Measurements from ENCODE around the gene LRRC8A. TPM values are rescaled to one million over a fixed set of nuclear protein-coding genes. Genes with fewer than 3 reads are reported as not detected.

The LRRC8A gene
- polyA plus RNA-seq, 1 donor from 2014 or later = 11.6 TPM

DNA sequence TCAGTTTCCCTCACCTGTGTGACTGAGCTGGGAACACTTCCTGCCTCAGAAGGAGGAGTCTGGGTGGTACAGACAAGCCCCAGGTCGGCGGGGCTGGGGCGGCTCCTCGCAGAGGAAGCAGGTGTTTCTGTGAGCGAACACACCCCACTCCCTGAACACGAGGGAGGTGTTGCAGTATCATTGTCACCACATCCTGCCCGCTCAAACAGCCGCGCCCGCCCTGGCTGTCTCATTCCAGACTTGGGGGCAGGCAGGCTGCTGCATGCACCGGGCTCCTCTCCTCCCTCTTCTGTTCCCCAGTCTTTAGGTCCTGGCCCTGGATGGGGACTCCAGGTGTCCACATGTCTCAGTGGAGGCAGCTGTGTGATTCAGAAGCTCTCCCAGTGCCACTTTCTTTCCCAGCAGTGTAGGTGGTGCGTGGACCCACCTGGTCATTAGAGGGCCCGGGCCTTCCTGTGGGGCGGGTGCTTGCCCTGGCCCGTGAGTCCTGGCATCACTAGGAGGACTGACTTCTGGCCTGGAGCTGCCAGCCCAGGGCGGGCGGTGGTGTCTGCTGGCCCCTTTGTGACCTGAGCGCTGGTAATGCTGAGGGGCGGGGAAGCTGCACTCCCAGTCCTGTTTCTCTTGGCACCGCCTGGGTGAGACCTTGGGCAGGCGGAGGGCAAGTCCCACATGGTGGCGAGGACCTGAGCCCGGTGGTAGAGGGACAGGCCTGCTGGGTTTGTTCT is 20.6 kb downstream of the LRRC8A start:
- Histone ChIP-seq H3K9ac (ENCODE audit: low read length) (no peak overlapping the region), H3K79me2 (replicated peaks; ENCODE audit: insufficient read depth, low read length) (no peaks in the 10 kb centered on the region)

GRCh38 chr9:128903079-128903461 is 21.1 kb downstream of the LRRC8A start:
- Histone ChIP-seq H3K4me2 (ENCODE audit: low read length) (no peak overlapping the region), H3K36me3 (ENCODE audit: insufficient read depth, low read length) (no peaks in the 10 kb centered on the region)
- TF ChIP-seq RAD21 (conservative IDR thresholded peaks at IDR 0.05) (no peak), SMC3 (conservative IDR thresholded peaks at IDR 0.05; ENCODE audit: poor library complexity) (no peak), MXI1 (conservative IDR thresholded peaks at IDR 0.05; ENCODE audit: poor library complexity, severe bottlenecking) (no peak), REST (IDR thresholded peaks at IDR 0.05; ENCODE audit: borderline replicate concordance) (no peak), EZH2 (IDR thresholded peaks at IDR 0.05; ENCODE audit: borderline replicate concordance, insufficient read depth, low read length, poor library complexity, severe bottlenecking) (no peak), TAF1 (IDR thresholded peaks at IDR 0.05; ENCODE audit: low read depth) (no peak), EP300 (conservative IDR thresholded peaks at IDR 0.05; ENCODE audit: poor library complexity, severe bottlenecking) (no peak), POLR2AphosphoS5 (IDR thresholded peaks at IDR 0.05) (no peak)

More for the DNA sequence above, 20.6 kb downstream of the LRRC8A start:
- H3K4me2 ChIP-seq (ENCODE audit: low read length) = no peak overlapping the region
- no peaks in the 10 kb centered on the region for H3K27me3 ChIP-seq (ENCODE audit: insufficient read depth, low read depth, low read length)
- no peaks in the 10 kb centered on the region for H3K36me3 ChIP-seq (ENCODE audit: insufficient read depth, low read length)
- no peak overlapping the region for H3K4me3 ChIP-seq (ENCODE audit: low read length)
- H2AFZ ChIP-seq (ENCODE audit: low read depth, low read length) = no peak overlapping the region
- no peaks in the 10 kb centered on the region for H4K20me1 ChIP-seq (ENCODE audit: insufficient read depth)
- TF ChIP-seq POLR2AphosphoS5 (IDR thresholded peaks at IDR 0.05) (no peak), MXI1 (conservative IDR thresholded peaks at IDR 0.05; ENCODE audit: poor library complexity, severe bottlenecking) (no peak), TAF1 (IDR thresholded peaks at IDR 0.05; ENCODE audit: low read depth) (no peak), EZH2 (IDR thresholded peaks at IDR 0.05; ENCODE audit: borderline replicate concordance, insufficient read depth, low read length, poor library complexity, severe bottlenecking) (no peak), CTCF (IDR thresholded peaks at IDR 0.05; ENCODE audit: poor library complexity, severe bottlenecking) (no peak), EP300 (conservative IDR thresholded peaks at IDR 0.05; ENCODE audit: poor library complexity, severe bottlenecking) (no peak), SMC3 (conservative IDR thresholded peaks at IDR 0.05; ENCODE audit: poor library complexity) (no peak), REST (IDR thresholded peaks at IDR 0.05; ENCODE audit: borderline replicate concordance) (no peak), RAD21 (conservative IDR thresholded peaks at IDR 0.05) (no peak)
- no peak overlapping the region for H3K27ac ChIP-seq (ENCODE audit: low read length)
- H3F3A ChIP-seq (ENCODE audit: insufficient read depth, low read length, poor library complexity, severe bottlenecking) = no peaks in the 10 kb centered on the region
- H3K9me2 ChIP-seq (ENCODE audit: insufficient read depth, low read length) = no peaks in the 10 kb centered on the region
- no peaks in the 10 kb centered on the region for H3K9me3 ChIP-seq (ENCODE audit: low read length)

More at GRCh38 chr9:128903079-128903461, 21.1 kb downstream of the LRRC8A start:
- Histone ChIP-seq H2AFZ (ENCODE audit: low read depth, low read length) (no peak overlapping the region), H3K27me3 (ENCODE audit: insufficient read depth, low read depth, low read length) (no peaks in the 10 kb centered on the region), H4K20me1 (ENCODE audit: insufficient read depth) (no peaks in the 10 kb centered on the region), H3K79me2 (replicated peaks; ENCODE audit: insufficient read depth, low read length) (no peaks in the 10 kb centered on the region), H3K9me3 (ENCODE audit: low read length) (no peaks in the 10 kb centered on the region), H3K27ac (ENCODE audit: low read length) (no peak overlapping the region), H3F3A (ENCODE audit: insufficient read depth, low read length, poor library complexity, severe bottlenecking) (no peaks in the 10 kb centered on the region), H3K9ac (ENCODE audit: low read length) (no peak overlapping the region), H3K9me2 (ENCODE audit: insufficient read depth, low read length) (no peaks in the 10 kb centered on the region), H3K4me3 (ENCODE audit: low read length) (no peak overlapping the region)

All from neural cell (in vitro differentiated cells).